Measurements from ENCODE around the gene TMEM272.

DNA sequence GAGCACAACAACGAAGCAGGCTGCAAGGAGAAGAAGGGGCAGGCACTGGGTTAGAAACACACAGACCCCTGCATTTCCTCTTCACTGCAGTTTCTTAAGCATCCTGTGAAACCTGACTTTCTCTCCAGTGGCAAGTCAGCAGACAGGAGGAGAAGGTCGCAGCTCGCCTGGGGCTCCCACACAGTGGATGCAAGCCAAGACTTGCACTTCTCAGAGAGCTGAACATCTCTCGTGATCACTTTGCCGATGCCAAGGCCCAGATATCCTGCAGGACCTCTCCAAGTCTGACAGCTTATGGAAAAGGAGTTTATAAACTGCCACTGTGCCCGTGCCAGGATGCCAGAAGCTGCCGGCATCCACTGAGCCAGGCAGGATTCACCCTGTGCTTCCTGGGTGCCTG lies 18.4 kb downstream of the TMEM272 start:
- TF ChIP-seq, protein P1, sequence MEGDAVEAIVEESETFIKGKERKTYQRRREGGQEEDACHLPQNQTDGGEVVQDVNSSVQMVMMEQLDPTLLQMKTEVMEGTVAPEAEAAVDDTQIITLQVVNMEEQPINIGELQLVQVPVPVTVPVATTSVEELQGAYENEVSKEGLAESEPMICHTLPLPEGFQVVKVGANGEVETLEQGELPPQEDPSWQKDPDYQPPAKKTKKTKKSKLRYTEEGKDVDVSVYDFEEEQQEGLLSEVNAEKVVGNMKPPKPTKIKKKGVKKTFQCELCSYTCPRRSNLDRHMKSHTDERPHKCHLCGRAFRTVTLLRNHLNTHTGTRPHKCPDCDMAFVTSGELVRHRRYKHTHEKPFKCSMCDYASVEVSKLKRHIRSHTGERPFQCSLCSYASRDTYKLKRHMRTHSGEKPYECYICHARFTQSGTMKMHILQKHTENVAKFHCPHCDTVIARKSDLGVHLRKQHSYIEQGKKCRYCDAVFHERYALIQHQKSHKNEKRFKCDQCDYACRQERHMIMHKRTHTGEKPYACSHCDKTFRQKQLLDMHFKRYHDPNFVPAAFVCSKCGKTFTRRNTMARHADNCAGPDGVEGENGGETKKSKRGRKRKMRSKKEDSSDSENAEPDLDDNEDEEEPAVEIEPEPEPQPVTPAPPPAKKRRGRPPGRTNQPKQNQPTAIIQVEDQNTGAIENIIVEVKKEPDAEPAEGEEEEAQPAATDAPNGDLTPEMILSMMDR (optimal IDR thresholded peaks at IDR 0.05 in 1 of 3, IDR thresholded peaks at IDR 0.05 in 1 of 3, conservative IDR thresholded peaks at IDR 0.05 in 1 of 3; ENCODE audit: extremely low read depth in 1 of 3, insufficient read depth in 2 of 3, low read length in 3 of 3), result no peak
- TF ChIP-seq EZH2 (IDR thresholded peaks at IDR 0.05; ENCODE audit: low read length), result no peak
